Measurements from ENCODE around the gene NFIB. TPM values are rescaled to one million over a fixed set of nuclear protein-coding genes. Genes with fewer than 3 reads are reported as not detected.
A peak's percentile ranks its signal among the peaks of the same experiment; 100 is the strongest.

NFIB gene
- total RNA-seq, 1 experiment from 2014 or later = 0.61 TPM

DNA sequence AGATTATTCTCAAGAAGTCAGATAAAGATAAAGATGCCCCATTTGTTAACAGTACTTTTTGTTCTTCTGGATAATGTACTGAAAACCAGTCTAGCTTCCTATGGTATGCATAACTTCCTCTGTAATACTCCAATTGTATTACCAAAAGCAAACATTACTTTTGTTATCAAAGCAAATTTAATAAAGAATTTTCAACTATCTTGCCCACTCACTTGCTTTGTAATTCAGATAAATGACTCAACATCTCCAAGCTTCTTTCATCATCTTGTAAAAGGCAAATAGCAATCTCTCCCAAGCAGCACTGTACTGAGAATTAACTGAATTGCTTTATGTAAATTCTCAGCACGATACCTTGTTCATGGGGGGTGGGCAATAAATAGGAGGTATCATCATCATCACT is 98.3 kb downstream of the NFIB start:
- TF ChIP-seq, protein P1, sequence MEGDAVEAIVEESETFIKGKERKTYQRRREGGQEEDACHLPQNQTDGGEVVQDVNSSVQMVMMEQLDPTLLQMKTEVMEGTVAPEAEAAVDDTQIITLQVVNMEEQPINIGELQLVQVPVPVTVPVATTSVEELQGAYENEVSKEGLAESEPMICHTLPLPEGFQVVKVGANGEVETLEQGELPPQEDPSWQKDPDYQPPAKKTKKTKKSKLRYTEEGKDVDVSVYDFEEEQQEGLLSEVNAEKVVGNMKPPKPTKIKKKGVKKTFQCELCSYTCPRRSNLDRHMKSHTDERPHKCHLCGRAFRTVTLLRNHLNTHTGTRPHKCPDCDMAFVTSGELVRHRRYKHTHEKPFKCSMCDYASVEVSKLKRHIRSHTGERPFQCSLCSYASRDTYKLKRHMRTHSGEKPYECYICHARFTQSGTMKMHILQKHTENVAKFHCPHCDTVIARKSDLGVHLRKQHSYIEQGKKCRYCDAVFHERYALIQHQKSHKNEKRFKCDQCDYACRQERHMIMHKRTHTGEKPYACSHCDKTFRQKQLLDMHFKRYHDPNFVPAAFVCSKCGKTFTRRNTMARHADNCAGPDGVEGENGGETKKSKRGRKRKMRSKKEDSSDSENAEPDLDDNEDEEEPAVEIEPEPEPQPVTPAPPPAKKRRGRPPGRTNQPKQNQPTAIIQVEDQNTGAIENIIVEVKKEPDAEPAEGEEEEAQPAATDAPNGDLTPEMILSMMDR (IDR thresholded peaks at IDR 0.05; ENCODE audit: insufficient read depth in 1 of 2, low read depth in 1 of 2, low read length in 1 of 2, severe bottlenecking in 1 of 2, unreplicated experiment in 1 of 2) = no peak
- no peaks in the 10 kb centered on the region for H3K9me3 ChIP-seq
- H3K27ac Mint-ChIP-seq (ENCODE audit: unreplicated experiment) = no peak overlapping the region
- H3K27me3 Mint-ChIP-seq (ENCODE audit: insufficient read depth, unreplicated experiment) = peaks cover 3% of the 10 kb centered on the region
- H3K4me1 Mint-ChIP-seq (ENCODE audit: low read depth, unreplicated experiment) = no peaks in the 10 kb centered on the region
- no peaks in the 10 kb centered on the region for H3K4me1 ChIP-seq
- intact Hi-C loops (cut with micrococcal nuclease; ENCODE audit: unreplicated experiment) = no loop called here
- POLR2A ChIA-PET = no interaction called here
- no peak overlapping the region for H3K4me3 ChIP-seq (ENCODE audit: low read depth, low read length)
- H3K27me3 ChIP-seq (replicated peaks; ENCODE audit: control insufficient read depth, insufficient read depth, low read length) = no peaks in the 10 kb centered on the region
- CTCF ChIA-PET = interaction anchor here (0.6 kb wide), 1 partner anchor 122 kb away, joined by 3 read pairs; no protein-coding TSS in a partner anchor
- BruUV-seq (replicated peaks) = no TSS peak
- H3K9me3 Mint-ChIP-seq (ENCODE audit: unreplicated experiment) = no peaks in the 10 kb centered on the region
- no peaks in the 10 kb centered on the region for H3K36me3 ChIP-seq (ENCODE audit: control insufficient read depth, insufficient read depth, low read length)
- DNase-seq = no peak
- H3K36me3 Mint-ChIP-seq (ENCODE audit: insufficient read depth, unreplicated experiment) = no peaks in the 10 kb centered on the region
- H3K4me3 Mint-ChIP-seq (ENCODE audit: unreplicated experiment) = no peak overlapping the region

DNA sequence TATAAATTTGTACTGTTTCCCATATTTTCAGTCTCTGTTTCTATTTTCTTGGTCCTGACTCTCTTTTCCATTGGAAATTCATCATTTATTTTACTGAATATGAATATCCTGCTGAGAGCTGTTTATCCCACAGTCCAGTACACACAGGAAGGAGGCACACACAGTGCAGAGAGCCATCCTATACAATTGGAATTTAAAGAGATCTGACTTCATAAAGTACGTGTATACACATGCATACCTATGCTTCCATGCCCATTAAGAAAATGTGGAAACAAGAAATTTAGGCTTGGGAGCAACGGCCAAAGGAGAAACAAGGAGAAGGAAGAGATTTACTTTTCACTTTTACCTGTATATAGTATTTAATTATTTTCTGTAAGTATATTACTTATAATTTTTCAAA is 99.2 kb downstream of the NFIB start:
- Mint-ChIP-seq H3K36me3 (ENCODE audit: insufficient read depth, unreplicated experiment) (no peaks in the 10 kb centered on the region), H3K4me1 (ENCODE audit: low read depth, unreplicated experiment) (no peaks in the 10 kb centered on the region), H3K4me3 (ENCODE audit: unreplicated experiment) (no peak overlapping the region), H3K9me3 (ENCODE audit: unreplicated experiment) (no peaks in the 10 kb centered on the region), H3K27me3 (ENCODE audit: insufficient read depth, unreplicated experiment) (peaks cover 3% of the 10 kb centered on the region), H3K27ac (ENCODE audit: unreplicated experiment) (no peak overlapping the region)
- TF ChIP-seq, protein P1 (IDR thresholded peaks at IDR 0.05; ENCODE audit: insufficient read depth in 1 of 2, low read depth in 1 of 2, low read length in 1 of 2, severe bottlenecking in 1 of 2, unreplicated experiment in 1 of 2) = no peak
- DNase-seq = no peak
- H3K9me3 ChIP-seq = no peaks in the 10 kb centered on the region
- H3K4me1 ChIP-seq = no peaks in the 10 kb centered on the region
- H3K36me3 ChIP-seq (ENCODE audit: control insufficient read depth, insufficient read depth, low read length) = no peaks in the 10 kb centered on the region
- CTCF ChIA-PET = no interaction called here
- no TSS peak for BruUV-seq (replicated peaks)
- H3K4me3 ChIP-seq (ENCODE audit: low read depth, low read length) = no peak overlapping the region
- POLR2A ChIA-PET = no interaction called here
- H3K27me3 ChIP-seq (replicated peaks; ENCODE audit: control insufficient read depth, insufficient read depth, low read length) = no peaks in the 10 kb centered on the region
- intact Hi-C loops (cut with micrococcal nuclease; ENCODE audit: unreplicated experiment) = no loop called here

DNA sequence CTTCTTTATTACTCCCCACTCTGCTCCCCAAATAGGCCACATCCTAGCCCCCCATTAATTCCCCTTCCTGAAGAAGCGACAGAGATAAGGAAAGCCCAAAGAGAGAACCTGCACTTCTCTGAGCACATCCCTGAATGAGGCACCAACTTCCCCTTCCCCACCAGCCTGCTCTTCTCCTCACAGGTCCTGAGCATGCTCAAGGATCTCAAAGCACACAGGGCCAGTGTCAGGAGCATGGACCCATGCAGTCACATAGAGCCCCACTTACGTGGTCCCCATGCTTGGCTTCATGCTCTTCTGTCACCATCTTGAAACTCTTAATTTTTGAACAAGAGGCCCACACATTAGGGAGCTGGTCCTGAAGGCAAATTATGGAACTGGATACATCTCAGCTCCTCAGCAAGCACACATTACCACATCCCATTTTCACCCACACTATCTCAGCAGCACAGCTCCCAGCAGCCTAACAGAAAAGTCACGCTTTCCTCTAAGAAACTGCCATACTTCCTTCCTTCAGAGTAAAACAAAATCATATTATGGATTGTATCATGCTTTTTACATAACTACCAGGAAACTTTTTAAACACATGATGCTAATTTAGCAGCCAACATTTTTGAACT is 99.8 kb downstream of the NFIB start:
- Mint-ChIP-seq H3K27me3 (ENCODE audit: insufficient read depth, unreplicated experiment) (peaks cover 3% of the 10 kb centered on the region), H3K4me3 (ENCODE audit: unreplicated experiment) (no peak overlapping the region), H3K9me3 (ENCODE audit: unreplicated experiment) (no peaks in the 10 kb centered on the region), H3K27ac (ENCODE audit: unreplicated experiment) (peak overlapping the region; percentile 40), H3K36me3 (ENCODE audit: insufficient read depth, unreplicated experiment) (no peaks in the 10 kb centered on the region), H3K4me1 (ENCODE audit: low read depth, unreplicated experiment) (no peaks in the 10 kb centered on the region)
- ChIA-PET CTCF (no interaction called here), POLR2A (no interaction called here)
- no peak for DNase-seq
- no TSS peak for BruUV-seq (replicated peaks)
- Histone ChIP-seq H3K4me3 (ENCODE audit: low read depth, low read length) (no peak overlapping the region), H3K9me3 (no peaks in the 10 kb centered on the region), H3K4me1 (no peaks in the 10 kb centered on the region), H3K27me3 (replicated peaks; ENCODE audit: control insufficient read depth, insufficient read depth, low read length) (no peaks in the 10 kb centered on the region), H3K36me3 (ENCODE audit: control insufficient read depth, insufficient read depth, low read length) (no peaks in the 10 kb centered on the region)
- intact Hi-C loops (cut with micrococcal nuclease; ENCODE audit: unreplicated experiment) = no loop called here
- TF ChIP-seq, protein P1 (IDR thresholded peaks at IDR 0.05; ENCODE audit: insufficient read depth in 1 of 2, low read depth in 1 of 2, low read length in 1 of 2, severe bottlenecking in 1 of 2, unreplicated experiment in 1 of 2) = no peak
